ENCODE measurements around the gene DNMT1. TPM values are rescaled to one million over a fixed set of nuclear protein-coding genes. Genes with fewer than 3 reads are reported as not detected.
"Not testable (repeated sequence)": the region's sequence is repeated elsewhere in the genome, so short reads cannot be mapped to it uniquely, and the experiment has no call there.

Gene DNMT1
- polyA plus RNA-seq, 3 donors, result 17.6 to 72.5 (median 19.0) TPM

DNA sequence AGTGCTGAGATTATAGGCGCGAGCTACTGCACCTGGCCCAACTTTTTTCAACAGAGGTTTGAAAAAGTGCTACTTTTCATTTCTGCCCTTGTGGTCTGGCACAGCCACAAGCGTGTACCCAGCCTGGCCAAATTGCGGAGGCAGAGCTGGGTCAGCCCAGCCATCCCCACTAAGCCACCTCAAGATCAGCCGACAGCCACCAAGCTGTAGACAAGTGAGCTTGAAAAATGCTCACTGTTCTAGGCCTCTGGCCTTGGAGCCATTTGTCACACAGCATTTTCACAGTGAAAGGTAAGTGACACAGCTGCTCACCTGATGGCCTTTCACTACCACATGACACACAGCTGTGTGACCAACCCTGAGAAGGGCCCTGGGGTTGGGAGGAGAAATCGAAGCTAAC, 27.3 kb downstream of the DNMT1 start:
- Mint-ChIP-seq H3K4me3 (no peak overlapping the region), H3K9me3 (no peaks in the 10 kb centered on the region)
- peaks cover 79 to 91% of the 10 kb centered on the region in 2 donors for H3K36me3 ChIP-seq (replicated peaks in 1 of 2; ENCODE audit: control insufficient read depth in 1 of 2, insufficient read depth in 2 of 2, low read length in 2 of 2)

DNA sequence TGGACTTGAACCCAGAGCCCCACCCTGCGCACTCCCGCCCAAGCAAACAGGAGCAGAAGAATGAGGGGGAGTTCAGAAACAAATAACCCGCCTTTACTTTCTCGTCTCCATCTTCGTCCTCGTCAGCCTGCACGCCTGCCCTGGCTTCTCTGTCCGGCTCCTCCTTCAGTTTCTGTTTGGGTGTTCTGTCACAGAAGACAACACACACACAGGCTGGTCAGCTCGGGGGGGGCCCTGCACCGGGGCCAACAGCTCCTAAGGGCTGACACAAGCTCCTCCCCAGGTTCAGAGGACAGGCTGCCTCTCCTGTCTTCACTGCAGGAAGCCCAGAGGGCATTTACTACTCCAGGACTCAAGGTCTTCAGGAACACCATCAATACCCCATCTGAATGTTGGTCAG, 28.3 kb downstream of the DNMT1 start:
- H3K4me3 ChIP-seq (replicated peaks in 1 of 3; ENCODE audit: low read depth in 2 of 3, low read length in 3 of 3); H3K79me2 ChIP-seq (ENCODE audit: insufficient read depth, low read length); H3K9me3 Mint-ChIP-seq; H2AFZ ChIP-seq (ENCODE audit: insufficient read depth, low read depth, low read length, poor library complexity, severe bottlenecking); H3K9me3 ChIP-seq (replicated peaks in 1 of 2; ENCODE audit: control insufficient read depth in 1 of 2, insufficient read depth in 1 of 2, low read length in 2 of 2); H3K9ac ChIP-seq (ENCODE audit: insufficient read depth, low read length, poor library complexity, severe bottlenecking); H3K27ac ChIP-seq (ENCODE audit: low read depth in 1 of 2, low read length in 2 of 2); H4K20me1 ChIP-seq (ENCODE audit: insufficient read depth, low read length); H3K4me3 Mint-ChIP-seq; H3K4me1 Mint-ChIP-seq; H3K4me1 ChIP-seq (ENCODE audit: control insufficient read depth in 1 of 2, insufficient read depth in 2 of 2, low read length in 2 of 2); H3K27me3 Mint-ChIP-seq (ENCODE audit: low read depth in 3 of 3); DNase-seq; H3K4me2 ChIP-seq (replicated peaks; ENCODE audit: extremely low read depth, low read length, poor library complexity, severe bottlenecking); H3K27me3 ChIP-seq (ENCODE audit: control insufficient read depth in 2 of 2, insufficient read depth in 2 of 2, low read length in 2 of 2); intact Hi-C loops (cut with micrococcal nuclease): not testable (repeated sequence)
- WGBS (ENCODE audit: insufficient coverage), result 98% methylated on average over 8 of the region's 10 CpGs
- Mint-ChIP-seq H3K27ac (peak overlapping the region in 1 of 7 donors; percentile 41), H3K36me3 (peaks cover 72 to 96% of the 10 kb centered on the region in 2 donors)
- H3K36me3 ChIP-seq (replicated peaks in 1 of 2; ENCODE audit: control insufficient read depth in 1 of 2, insufficient read depth in 2 of 2, low read length in 2 of 2), result peaks cover 85 to 94% of the 10 kb centered on the region in 2 donors

More for the DNA sequence above, 27.3 kb downstream of the DNMT1 start:
- H2AFZ ChIP-seq (ENCODE audit: insufficient read depth, low read depth, low read length, poor library complexity, severe bottlenecking), result no peak overlapping the region
- H3K36me3 Mint-ChIP-seq, result peaks cover 67 to 92% of the 10 kb centered on the region in 2 donors
- no peak overlapping the region for H3K27ac Mint-ChIP-seq
- peaks cover 0 to 7% (median 2%) of the 10 kb centered on the region in 3 donors for H3K27me3 Mint-ChIP-seq (ENCODE audit: low read depth in 3 of 3)
- no peaks in the 10 kb centered on the region for H3K4me1 Mint-ChIP-seq
- H3K4me2 ChIP-seq (replicated peaks; ENCODE audit: extremely low read depth, low read length, poor library complexity, severe bottlenecking), result no peak overlapping the region
- no peak overlapping the region for H3K9ac ChIP-seq (ENCODE audit: insufficient read depth, low read length, poor library complexity, severe bottlenecking)
- no peak for DNase-seq
- H3K79me2 ChIP-seq (ENCODE audit: insufficient read depth, low read length), result peaks cover 7% of the 10 kb centered on the region
- H3K4me1 ChIP-seq (ENCODE audit: control insufficient read depth in 1 of 2, insufficient read depth in 2 of 2, low read length in 2 of 2), result no peaks in the 10 kb centered on the region
- no peak overlapping the region for H3K4me3 ChIP-seq (replicated peaks in 1 of 3; ENCODE audit: low read depth in 2 of 3, low read length in 3 of 3)
- H3K27me3 ChIP-seq (ENCODE audit: control insufficient read depth in 2 of 2, insufficient read depth in 2 of 2, low read length in 2 of 2), result no peaks in the 10 kb centered on the region
- no peaks in the 10 kb centered on the region for H4K20me1 ChIP-seq (ENCODE audit: insufficient read depth, low read length)
- 97% methylated on average over 6 of the region's 6 CpGs for WGBS (ENCODE audit: insufficient coverage)
- no peak overlapping the region for H3K27ac ChIP-seq (ENCODE audit: low read depth in 1 of 2, low read length in 2 of 2)
- H3K9me3 ChIP-seq (replicated peaks in 1 of 2; ENCODE audit: control insufficient read depth in 1 of 2, insufficient read depth in 1 of 2, low read length in 2 of 2), result no peaks in the 10 kb centered on the region
- TF ChIP-seq, protein P1, sequence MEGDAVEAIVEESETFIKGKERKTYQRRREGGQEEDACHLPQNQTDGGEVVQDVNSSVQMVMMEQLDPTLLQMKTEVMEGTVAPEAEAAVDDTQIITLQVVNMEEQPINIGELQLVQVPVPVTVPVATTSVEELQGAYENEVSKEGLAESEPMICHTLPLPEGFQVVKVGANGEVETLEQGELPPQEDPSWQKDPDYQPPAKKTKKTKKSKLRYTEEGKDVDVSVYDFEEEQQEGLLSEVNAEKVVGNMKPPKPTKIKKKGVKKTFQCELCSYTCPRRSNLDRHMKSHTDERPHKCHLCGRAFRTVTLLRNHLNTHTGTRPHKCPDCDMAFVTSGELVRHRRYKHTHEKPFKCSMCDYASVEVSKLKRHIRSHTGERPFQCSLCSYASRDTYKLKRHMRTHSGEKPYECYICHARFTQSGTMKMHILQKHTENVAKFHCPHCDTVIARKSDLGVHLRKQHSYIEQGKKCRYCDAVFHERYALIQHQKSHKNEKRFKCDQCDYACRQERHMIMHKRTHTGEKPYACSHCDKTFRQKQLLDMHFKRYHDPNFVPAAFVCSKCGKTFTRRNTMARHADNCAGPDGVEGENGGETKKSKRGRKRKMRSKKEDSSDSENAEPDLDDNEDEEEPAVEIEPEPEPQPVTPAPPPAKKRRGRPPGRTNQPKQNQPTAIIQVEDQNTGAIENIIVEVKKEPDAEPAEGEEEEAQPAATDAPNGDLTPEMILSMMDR (IDR thresholded peaks at IDR 0.05), result no peak
- intact Hi-C loops (cut with micrococcal nuclease), result no loop called here

Measured in CD14-positive monocyte (primary cell).